Middle frontal gyrus (tissue), 1 donor: Measurements from ENCODE around the gene HES5.
"Not testable (repeated sequence)": the region's sequence is repeated elsewhere in the genome, so short reads cannot be mapped to it uniquely, and the experiment has no call there.

Source experiments
- DNase-seq: peaks from one replicate; pipeline ENCODE4 v3.0.0-alpha.2; 2015; ENCODE audit warnings: low spot score; ENCODE audit errors: extremely low spot score

The HES5 gene

GRCh38 chr1:2529784-2530512 lies at the start of gene HES5:
Gene HES5 (minus strand): TSS chr1:2530263. CDS start chr1:2530164, 99 bp downstream.
- DNase-seq, result no peak

- no peak for DNase-seq
Measured at GRCh38 chr1:2578758-2579118, 48.7 kb upstream of the HES5 start.

- DNase-seq, result not testable (repeated sequence)
Measured at GRCh38 chr1:2577565-2578075, 47.6 kb upstream of the HES5 start.

GRCh38 chr1:2575801-2576663 lies 46.0 kb upstream of the HES5 start:
- no peak for DNase-seq

- DNase-seq, result no peak
Measured at GRCh38 chr1:2574350-2574749, 44.3 kb upstream of the HES5 start.

- DNase-seq, result no peak
Measured at GRCh38 chr1:2573250-2573920, 43.3 kb upstream of the HES5 start.

- no peak for DNase-seq
Measured at GRCh38 chr1:2571348-2571747, 41.3 kb upstream of the HES5 start.

GRCh38 chr1:2570332-2570731 lies 40.3 kb upstream of the HES5 start:
- DNase-seq, result no peak

GRCh38 chr1:2569703-2570102 lies 39.6 kb upstream of the HES5 start:
- DNase-seq, result not testable (repeated sequence)

- no peak for DNase-seq
Measured at GRCh38 chr1:2569060-2569459, 39.0 kb upstream of the HES5 start.

- not testable (repeated sequence) for DNase-seq
Measured at GRCh38 chr1:2568187-2568816, 38.2 kb upstream of the HES5 start.

- no peak for DNase-seq
Measured at GRCh38 chr1:2567083-2567679, 37.1 kb upstream of the HES5 start.

- no peak for DNase-seq
Measured at GRCh38 chr1:2566101-2567045, 36.3 kb upstream of the HES5 start.

GRCh38 chr1:2564815-2565374 lies 34.8 kb upstream of the HES5 start:
- no peak for DNase-seq

GRCh38 chr1:2564006-2564814 lies 34.1 kb upstream of the HES5 start:
- no peak for DNase-seq

- no peak for DNase-seq
Measured at GRCh38 chr1:2563205-2563604, 33.1 kb upstream of the HES5 start.

- DNase-seq, result no peak
Measured at GRCh38 chr1:2561898-2562895, 32.1 kb upstream of the HES5 start.
